ENCODE measurements around the gene NFIX. TPM values are rescaled to one million over a fixed set of nuclear protein-coding genes. Genes with fewer than 3 reads are reported as not detected.

Gene NFIX
- total and polyA plus RNA-seq, 2 experiments from 2014 or later = 0.06 to 0.14 TPM

- Histone ChIP-seq H3K4me1 (ENCODE audit: insufficient read depth) (peaks cover 55% of the 10 kb centered on the region), H3K4me3 (no peak overlapping the region), H3K79me2 (replicated peaks; ENCODE audit: insufficient read depth) (no peaks in the 10 kb centered on the region), H2AFZ (no peak overlapping the region), H3K4me2 (peak overlapping the region; percentile 82; the same call in 1 of the 2 replicates), H3F3A (replicated peaks; ENCODE audit: low read depth) (peaks cover 42% of the 10 kb centered on the region), H3K27ac (ENCODE audit: low read depth) (no peak overlapping the region), H3K9me2 (ENCODE audit: insufficient read depth) (no peaks in the 10 kb centered on the region), H3K36me3 (ENCODE audit: insufficient read depth) (no peaks in the 10 kb centered on the region), H3K27me3 (ENCODE audit: insufficient read depth) (peaks cover 100% of the 10 kb centered on the region), H4K20me1 (replicated peaks; ENCODE audit: insufficient read depth) (peaks cover 20% of the 10 kb centered on the region)
- Mint-ChIP-seq H3K9me3 (peaks cover 8% of the 10 kb centered on the region; the same call in 1 of the 3 replicates), H3K36me3 (ENCODE audit: low read depth) (no peaks in the 10 kb centered on the region; the same call in 2 of the 3 replicates), H3K4me3 (peak overlapping the region; percentile 60; the same call in 1 of the 3 replicates), H3K27me3 (ENCODE audit: insufficient read depth, low read depth, poor library complexity) (peaks cover 95% of the 10 kb centered on the region), H3K4me1 (peaks cover 51% of the 10 kb centered on the region), H3K27ac (no peak overlapping the region)
- ATAC-seq (no peak), DNase-seq (ENCODE audit: low spot score) (no peak)
- TF ChIP-seq ZNF462 (CRISPR knock-in tag; IDR thresholded peaks at IDR 0.05) (no peak), REST (IDR thresholded peaks at IDR 0.05; ENCODE audit: unreplicated experiment) (no peak), ETS1 (IDR thresholded peaks at IDR 0.05) (no peak)
These were observed 30.7 kb downstream of the NFIX start for GRCh38 chr19:13025819-13026456.

All from GM23338 (cell line).